Stromal cell of bone marrow (primary cell): Measurements from ENCODE around the gene CLEC1A.

ENCODE experiments used
- DNase-seq: peaks from one replicate; pipeline ENCODE4 v3.0.0-alpha.2; 2012; ENCODE audit warnings: low read depth

CLEC1A gene

GRCh38 chr12:10098791-10099190, at the start of gene CLEC1A:
TSS of gene CLEC1A (minus strand) at chr12:10098985. CDS start at chr12:10098922, 63 bp downstream.
- no peak for DNase-seq

GRCh38 chr12:10147714-10148403, 49.1 kb upstream of the CLEC1A start:
- no peak for DNase-seq

GRCh38 chr12:10142976-10143589, 44.3 kb upstream of the CLEC1A start:
- DNase-seq: no peak

- DNase-seq: peak; percentile 28
Observed at GRCh38 chr12:10140001-10140400, 41.2 kb upstream of the CLEC1A start.

- DNase-seq: no peak
Observed at GRCh38 chr12:10136637-10137205, 37.9 kb upstream of the CLEC1A start.

- no peak for DNase-seq
Observed at GRCh38 chr12:10135126-10135525, 36.3 kb upstream of the CLEC1A start.

GRCh38 chr12:10132850-10133370, 34.1 kb upstream of the CLEC1A start:
- no peak for DNase-seq

- no peak for DNase-seq
Observed at GRCh38 chr12:10131111-10131690, 32.4 kb upstream of the CLEC1A start.

- DNase-seq: no peak
Observed at GRCh38 chr12:10130042-10130441, 31.3 kb upstream of the CLEC1A start, which contains the start of gene CLEC7A. TSS of gene CLEC7A (minus strand) at chr12:10130199. CDS start at chr12:10130082, 117 bp downstream.

- DNase-seq: no peak
Observed at GRCh38 chr12:10128687-10129086, 29.9 kb upstream of the CLEC1A start.

- DNase-seq: no peak
Observed at GRCh38 chr12:10126413-10126812, 27.6 kb upstream of the CLEC1A start.

GRCh38 chr12:10122689-10123088, 23.9 kb upstream of the CLEC1A start:
- no peak for DNase-seq

- no peak for DNase-seq
Observed at GRCh38 chr12:10121278-10121677, 22.5 kb upstream of the CLEC1A start.

- peak; percentile 22 for DNase-seq
Observed at GRCh38 chr12:10119066-10119465, 20.3 kb upstream of the CLEC1A start.

GRCh38 chr12:10115890-10116289, 17.1 kb upstream of the CLEC1A start:
- DNase-seq: no peak

GRCh38 chr12:10115311-10115710, 16.5 kb upstream of the CLEC1A start:
- DNase-seq: no peak

GRCh38 chr12:10113920-10114319, 15.1 kb upstream of the CLEC1A start:
- DNase-seq: no peak

GRCh38 chr12:10113075-10113474, 14.3 kb upstream of the CLEC1A start:
- no peak for DNase-seq

- DNase-seq: no peak
Observed at GRCh38 chr12:10111451-10111850, 12.7 kb upstream of the CLEC1A start.

GRCh38 chr12:10110256-10110844, 11.6 kb upstream of the CLEC1A start:
- no peak for DNase-seq

GRCh38 chr12:10102322-10102721, 3.5 kb upstream of the CLEC1A start:
- no peak for DNase-seq

GRCh38 chr12:10101648-10102220, 2.9 kb upstream of the CLEC1A start:
- DNase-seq: no peak
